SK-N-SH treated with all-trans-retinoic acid at 6 μM for 48 hours (cell line): ENCODE data around the gene SCN3B.

Source experiments
- ATAC-seq: fragments of 200-7000 bp; cut with Tn5 transposase; 3 replicates; pipeline ENCODE4 v1.9.1; 2020; ENCODE audit warnings: mild to moderate bottlenecking, moderate library complexity
- ARNTL ChIP-seq: fragments of 450-650 bp; formaldehyde crosslinking; IDR thresholded peaks from 2 replicates; pipeline ENCODE4 v1.5.0; 2020; ENCODE audit warnings: low read depth, mild to moderate bottlenecking, moderate library complexity, borderline replicate concordance
- BACH2 ChIP-seq: fragments of 250-450 bp; sonication (Bioruptor Pico); IDR thresholded peaks from 2 replicates; pipeline ENCODE4 v1.9.0; 2021; ENCODE audit warnings: mild to moderate bottlenecking, borderline replicate concordance
- CSDC2 ChIP-seq: fragments of 250-450 bp; sonication (Bioruptor Pico); IDR thresholded peaks from 2 replicates; pipeline ENCODE4 v1.5.0; 2020; ENCODE audit warnings: mild to moderate bottlenecking, moderate library complexity
- ESRRG ChIP-seq: fragments of 250-450 bp; sonication (Bioruptor Pico); IDR thresholded peaks from 2 replicates; pipeline ENCODE4 v1.6.1; 2021; ENCODE audit warnings: mild to moderate bottlenecking
- GLIS3 ChIP-seq: fragments of 250-450 bp; sonication (Bioruptor Pico); IDR thresholded peaks from 2 replicates; pipeline ENCODE4 v1.5.0; 2020; ENCODE audit warnings: mild to moderate bottlenecking, moderate library complexity
- ISL1 ChIP-seq: fragments of 250-450 bp; sonication (Bioruptor Pico); IDR thresholded peaks from 2 replicates; pipeline ENCODE4 v2.1.2; 2022; ENCODE audit warnings: mild to moderate bottlenecking, moderate library complexity
- PATZ1 ChIP-seq: fragments of 250-450 bp; sonication (Bioruptor Pico); IDR thresholded peaks from 2 replicates; pipeline ENCODE4 v1.8.0; 2020; ENCODE audit warnings: mild to moderate bottlenecking, moderate library complexity, borderline replicate concordance
- POU6F1 ChIP-seq: fragments of 250-450 bp; sonication (Bioruptor Pico); IDR thresholded peaks from 2 replicates; pipeline ENCODE4 v1.8.0; 2021; ENCODE audit warnings: low read depth, mild to moderate bottlenecking, moderate library complexity, borderline replicate concordance
- PPARA ChIP-seq: fragments of 250-450 bp; sonication (Bioruptor Pico); IDR thresholded peaks from 2 replicates; pipeline ENCODE4 v1.5.0; 2020; ENCODE audit warnings: mild to moderate bottlenecking, borderline replicate concordance
- RARB ChIP-seq: fragments of 250-450 bp; sonication (Bioruptor Pico); IDR thresholded peaks from 2 replicates; pipeline ENCODE4 v1.8.0; 2021; ENCODE audit warnings: mild to moderate bottlenecking, moderate library complexity
- SNAI2 ChIP-seq: fragments of 250-450 bp; sonication (Bioruptor Pico); IDR thresholded peaks from 2 replicates; pipeline ENCODE4 v1.5.0; 2020; ENCODE audit warnings: mild to moderate bottlenecking, moderate library complexity
- TCF4 ChIP-seq: fragments of 250-450 bp; sonication (Bioruptor Pico); IDR thresholded peaks from 2 replicates; pipeline ENCODE4 v1.8.0; 2021; ENCODE audit warnings: mild to moderate bottlenecking, moderate library complexity, borderline replicate concordance
- TOX ChIP-seq: fragments of 250-450 bp; sonication (Bioruptor Pico); IDR thresholded peaks from 2 replicates; pipeline ENCODE4 v1.8.0; 2021; ENCODE audit warnings: mild to moderate bottlenecking, moderate library complexity, borderline replicate concordance
- ZFP3 ChIP-seq: fragments of 250-450 bp; sonication (Bioruptor Pico); IDR thresholded peaks from 2 replicates; pipeline ENCODE4 v1.5.0; 2020; ENCODE audit warnings: mild to moderate bottlenecking, moderate library complexity
- ZFP30 ChIP-seq: fragments of 450-650 bp; formaldehyde crosslinking; IDR thresholded peaks from 2 replicates; pipeline ENCODE4 v1.5.0; 2022; ENCODE audit warnings: mild to moderate bottlenecking, moderate library complexity
- ZNF565 ChIP-seq: fragments of 450-650 bp; formaldehyde crosslinking; conservative IDR thresholded peaks from 2 replicates; pipeline ENCODE4 v1.5.0; 2020; ENCODE audit warnings: low read depth, mild to moderate bottlenecking, moderate library complexity
- ZNF70 ChIP-seq: fragments of 450-650 bp; formaldehyde crosslinking; IDR thresholded peaks from 2 replicates; pipeline ENCODE4 v1.5.0; 2020; ENCODE audit warnings: mild to moderate bottlenecking, moderate library complexity
- ZNF8 ChIP-seq: fragments of 450-650 bp; formaldehyde crosslinking; IDR thresholded peaks from 2 replicates; pipeline ENCODE4 v1.5.0; 2020; ENCODE audit warnings: mild to moderate bottlenecking, moderate library complexity
- TF ChIP-seq, protein P1 (sequence below): fragments of 250-450 bp; sonication (Bioruptor Pico); IDR thresholded peaks from 2 replicates; pipeline ENCODE4 v1.5.1; 2020; ENCODE audit warnings: low read depth, mild to moderate bottlenecking, moderate library complexity
- TF ChIP-seq, protein P2 (sequence below): fragments of 250-450 bp; sonication (Bioruptor Pico); IDR thresholded peaks from 2 replicates; pipeline ENCODE4 v1.5.0; 2020; ENCODE audit warnings: mild to moderate bottlenecking, moderate library complexity

SCN3B gene

DNA sequence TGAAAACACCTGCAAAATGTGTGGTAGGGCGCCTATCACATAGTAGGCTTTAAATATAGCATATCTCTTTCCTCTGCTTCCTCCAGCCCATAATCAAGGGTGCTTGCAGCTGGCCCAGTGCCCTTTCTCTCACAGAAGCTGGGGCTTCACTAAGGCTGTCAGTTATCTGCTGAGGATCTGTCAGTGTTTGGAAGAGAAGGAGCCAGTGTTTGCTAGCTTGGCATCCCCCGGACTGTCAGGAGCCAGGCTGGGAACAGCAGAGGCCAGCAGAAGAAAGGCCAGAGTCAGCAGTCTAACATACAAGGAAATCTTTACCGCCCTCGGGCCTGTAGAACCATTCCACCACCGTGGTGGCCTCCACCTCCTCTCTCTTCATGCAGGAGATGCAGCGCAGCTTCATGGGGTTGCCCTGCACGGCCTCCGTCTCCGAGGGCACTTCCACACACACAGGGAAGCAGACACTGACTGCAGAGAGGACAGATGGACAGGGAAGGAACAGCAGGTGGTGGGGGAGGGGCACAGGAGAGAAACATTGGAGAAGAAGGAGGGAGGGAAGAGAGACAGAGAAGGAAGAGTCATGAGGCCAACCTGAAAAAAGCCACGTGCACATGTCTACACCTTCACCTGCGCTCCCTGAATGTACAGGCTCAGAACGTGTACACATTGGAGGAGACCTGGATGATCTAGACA lies 9.0 kb downstream of the SCN3B start:
- TF ChIP-seq TOX (CRISPR knock-in tag) (no peak), ARNTL (CRISPR knock-in tag) (no peak), RARB (CRISPR knock-in tag) (no peak), CSDC2 (CRISPR knock-in tag) (no peak), ZFP3 (no peak), POU6F1 (CRISPR knock-in tag) (no peak), ZFP30 (CRISPR knock-in tag) (no peak), ISL1 (CRISPR knock-in tag) (no peak), TCF4 (CRISPR knock-in tag) (no peak), PPARA (CRISPR knock-in tag) (no peak), ZNF8 (CRISPR knock-in tag) (no peak), BACH2 (CRISPR knock-in tag) (no peak), SNAI2 (no peak), ZNF565 (no peak), PATZ1 (no peak)
- TF ChIP-seq, protein P1, sequence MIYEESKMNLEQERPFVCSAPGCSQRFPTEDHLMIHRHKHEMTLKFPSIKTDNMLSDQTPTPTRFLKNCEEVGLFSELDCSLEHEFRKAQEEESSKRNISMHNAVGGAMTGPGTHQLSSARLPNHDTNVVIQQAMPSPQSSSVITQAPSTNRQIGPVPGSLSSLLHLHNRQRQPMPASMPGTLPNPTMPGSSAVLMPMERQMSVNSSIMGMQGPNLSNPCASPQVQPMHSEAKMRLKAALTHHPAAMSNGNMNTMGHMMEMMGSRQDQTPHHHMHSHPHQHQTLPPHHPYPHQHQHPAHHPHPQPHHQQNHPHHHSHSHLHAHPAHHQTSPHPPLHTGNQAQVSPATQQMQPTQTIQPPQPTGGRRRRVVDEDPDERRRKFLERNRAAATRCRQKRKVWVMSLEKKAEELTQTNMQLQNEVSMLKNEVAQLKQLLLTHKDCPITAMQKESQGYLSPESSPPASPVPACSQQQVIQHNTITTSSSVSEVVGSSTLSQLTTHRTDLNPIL (CRISPR knock-in tag): no peak
- TF ChIP-seq, protein P2, sequence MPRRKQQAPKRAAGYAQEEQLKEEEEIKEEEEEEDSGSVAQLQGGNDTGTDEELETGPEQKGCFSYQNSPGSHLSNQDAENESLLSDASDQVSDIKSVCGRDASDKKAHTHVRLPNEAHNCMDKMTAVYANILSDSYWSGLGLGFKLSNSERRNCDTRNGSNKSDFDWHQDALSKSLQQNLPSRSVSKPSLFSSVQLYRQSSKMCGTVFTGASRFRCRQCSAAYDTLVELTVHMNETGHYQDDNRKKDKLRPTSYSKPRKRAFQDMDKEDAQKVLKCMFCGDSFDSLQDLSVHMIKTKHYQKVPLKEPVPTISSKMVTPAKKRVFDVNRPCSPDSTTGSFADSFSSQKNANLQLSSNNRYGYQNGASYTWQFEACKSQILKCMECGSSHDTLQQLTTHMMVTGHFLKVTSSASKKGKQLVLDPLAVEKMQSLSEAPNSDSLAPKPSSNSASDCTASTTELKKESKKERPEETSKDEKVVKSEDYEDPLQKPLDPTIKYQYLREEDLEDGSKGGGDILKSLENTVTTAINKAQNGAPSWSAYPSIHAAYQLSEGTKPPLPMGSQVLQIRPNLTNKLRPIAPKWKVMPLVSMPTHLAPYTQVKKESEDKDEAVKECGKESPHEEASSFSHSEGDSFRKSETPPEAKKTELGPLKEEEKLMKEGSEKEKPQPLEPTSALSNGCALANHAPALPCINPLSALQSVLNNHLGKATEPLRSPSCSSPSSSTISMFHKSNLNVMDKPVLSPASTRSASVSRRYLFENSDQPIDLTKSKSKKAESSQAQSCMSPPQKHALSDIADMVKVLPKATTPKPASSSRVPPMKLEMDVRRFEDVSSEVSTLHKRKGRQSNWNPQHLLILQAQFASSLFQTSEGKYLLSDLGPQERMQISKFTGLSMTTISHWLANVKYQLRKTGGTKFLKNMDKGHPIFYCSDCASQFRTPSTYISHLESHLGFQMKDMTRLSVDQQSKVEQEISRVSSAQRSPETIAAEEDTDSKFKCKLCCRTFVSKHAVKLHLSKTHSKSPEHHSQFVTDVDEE (CRISPR knock-in tag): no peak

DNA sequence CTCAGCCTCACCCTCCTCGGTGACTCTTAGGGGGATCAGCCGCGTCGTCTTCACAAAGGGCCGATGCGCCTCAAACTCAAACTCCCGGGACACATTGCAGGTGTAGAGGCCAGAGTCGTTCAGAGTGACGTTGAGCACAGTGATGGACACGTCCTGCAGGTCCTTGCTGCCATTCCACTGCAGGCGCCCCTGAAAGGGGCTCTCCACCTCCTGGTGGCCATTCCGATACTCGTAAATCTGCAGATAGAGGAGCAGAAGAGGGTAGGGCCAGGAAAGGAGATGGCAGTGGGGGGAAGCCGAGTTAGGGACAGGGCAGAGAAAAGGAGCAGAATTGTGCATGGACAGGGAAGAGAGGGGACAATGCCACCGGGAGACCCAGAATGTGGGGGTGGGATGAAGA lies 12.0 kb downstream of the SCN3B start:
- ATAC-seq: no peak
- TF ChIP-seq TCF4 (CRISPR knock-in tag) (no peak), PPARA (CRISPR knock-in tag) (no peak), RARB (CRISPR knock-in tag) (no peak), GLIS3 (CRISPR knock-in tag) (no peak), ZNF565 (no peak), ZNF8 (CRISPR knock-in tag) (no peak)
- TF ChIP-seq, protein P2 (CRISPR knock-in tag): no peak
- TF ChIP-seq, all 23 proteins: peak for 0

More for the DNA sequence above, 9.0 kb downstream of the SCN3B start:
- no peak for ATAC-seq

- no peak for ATAC-seq
- TF ChIP-seq ESRRG: no peak
- TF ChIP-seq ZNF70 (CRISPR knock-in tag): no peak
- TF ChIP-seq GLIS3 (CRISPR knock-in tag): no peak
- no peak for TF ChIP-seq PPARA (CRISPR knock-in tag)
- TF ChIP-seq, protein P2 (CRISPR knock-in tag): no peak
- no peak for TF ChIP-seq ZNF8 (CRISPR knock-in tag)
- TF ChIP-seq, protein P1 (CRISPR knock-in tag): no peak
- TF ChIP-seq POU6F1 (CRISPR knock-in tag): no peak
These were observed 13.0 kb downstream of the SCN3B start for GRCh38 chr11:123641495-123641840.
